Neural cell (in vitro differentiated cells): ENCODE results near the gene KCTD11.

Source experiments
- EP300 ChIP-seq: fragments of 450-650 bp; conservative IDR thresholded peaks from 2 replicates; pipeline ENCODE4 v1.6.1; 2014; ENCODE audit warnings: antibody characterized with exemption, mild to moderate bottlenecking, moderate library complexity; ENCODE audit not compliant: poor library complexity, severe bottlenecking
- EZH2 ChIP-seq: fragments of 200-600, 300-800 bp; shearing (Covaris generic), sonication (generic); IDR thresholded peaks from 2 replicates; pipeline ENCODE4 v1.6.1; 2014; ENCODE audit warnings: antibody characterized with exemption, low read length, borderline replicate concordance, mild to moderate bottlenecking; ENCODE audit not compliant: insufficient read depth, poor library complexity, severe bottlenecking
- POLR2AphosphoS5 ChIP-seq: IDR thresholded peaks from 2 replicates; pipeline ENCODE4 v1.6.1; 2012
- RAD21 ChIP-seq: fragments of 450-650 bp; conservative IDR thresholded peaks from 2 replicates; pipeline ENCODE4 v1.6.1; 2014; ENCODE audit warnings: antibody characterized with exemption, mild to moderate bottlenecking, moderate library complexity
- TAF1 ChIP-seq: IDR thresholded peaks from 2 replicates; pipeline ENCODE4 v1.6.1; 2012; ENCODE audit warnings: low read depth
- TF ChIP-seq, protein P1 (sequence below): fragments of 450-650 bp; IDR thresholded peaks from 2 replicates; pipeline ENCODE4 v1.5.1; 2014; ENCODE audit warnings: antibody characterized with exemption, mild to moderate bottlenecking, moderate library complexity; ENCODE audit not compliant: poor library complexity, severe bottlenecking

DNA sequence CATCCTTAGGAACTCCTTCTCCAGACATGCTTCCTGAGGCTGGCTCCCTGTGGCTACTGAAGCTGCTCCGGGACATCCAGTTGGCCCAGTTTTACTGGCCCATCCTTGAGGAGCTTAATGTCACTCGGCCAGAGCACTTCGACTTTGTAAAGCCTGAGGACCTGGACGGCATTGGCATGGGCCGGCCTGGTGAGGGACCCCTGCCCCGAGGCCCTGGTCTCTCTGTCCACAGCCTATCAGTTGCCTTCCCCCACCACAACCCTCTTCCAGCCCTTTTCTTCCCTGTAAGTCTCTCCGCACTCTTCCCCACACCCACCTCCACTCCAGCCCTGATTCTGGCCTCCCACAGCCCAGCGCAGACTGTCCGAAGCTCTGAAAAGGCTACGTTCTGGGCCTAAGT is 30.9 kb downstream of the KCTD11 start:
- TF ChIP-seq, protein P1, sequence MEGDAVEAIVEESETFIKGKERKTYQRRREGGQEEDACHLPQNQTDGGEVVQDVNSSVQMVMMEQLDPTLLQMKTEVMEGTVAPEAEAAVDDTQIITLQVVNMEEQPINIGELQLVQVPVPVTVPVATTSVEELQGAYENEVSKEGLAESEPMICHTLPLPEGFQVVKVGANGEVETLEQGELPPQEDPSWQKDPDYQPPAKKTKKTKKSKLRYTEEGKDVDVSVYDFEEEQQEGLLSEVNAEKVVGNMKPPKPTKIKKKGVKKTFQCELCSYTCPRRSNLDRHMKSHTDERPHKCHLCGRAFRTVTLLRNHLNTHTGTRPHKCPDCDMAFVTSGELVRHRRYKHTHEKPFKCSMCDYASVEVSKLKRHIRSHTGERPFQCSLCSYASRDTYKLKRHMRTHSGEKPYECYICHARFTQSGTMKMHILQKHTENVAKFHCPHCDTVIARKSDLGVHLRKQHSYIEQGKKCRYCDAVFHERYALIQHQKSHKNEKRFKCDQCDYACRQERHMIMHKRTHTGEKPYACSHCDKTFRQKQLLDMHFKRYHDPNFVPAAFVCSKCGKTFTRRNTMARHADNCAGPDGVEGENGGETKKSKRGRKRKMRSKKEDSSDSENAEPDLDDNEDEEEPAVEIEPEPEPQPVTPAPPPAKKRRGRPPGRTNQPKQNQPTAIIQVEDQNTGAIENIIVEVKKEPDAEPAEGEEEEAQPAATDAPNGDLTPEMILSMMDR = no peak
- TF ChIP-seq EP300 (no peak), POLR2AphosphoS5 (no peak), EZH2 (no peak), RAD21 (no peak), TAF1 (no peak)
